Dermis microvascular lymphatic vessel endothelial cell (primary cell): ENCODE data around the gene FAM111B. TPM values are rescaled to one million over a fixed set of nuclear protein-coding genes. Genes with fewer than 3 reads are reported as not detected.
"Not testable (repeated sequence)": the region's sequence is repeated elsewhere in the genome, so short reads cannot be mapped to it uniquely, and the experiment has no call there.

ENCODE experiments used
- DNase-seq, 2 donors: peaks; one replicate each; pipeline versions ENCODE4 v3.0.0 to v3.0.0-alpha.2; 2010; ENCODE audit warnings: low read depth in 2 of 2
- total RNA-seq: library from RNA; depleted of rRNA; stranded (reverse); fragments of >200 nt; gene quantifications from 2 replicates; pipeline ENCODE4 v1.2.1, GENCODE V29; 2014

FAM111B gene
- total RNA-seq, 1 donor from 2014 or later, result 14.4 TPM

- peak in 1 of 2 donors; percentile 23 for DNase-seq
These were observed 4.7 kb upstream of the FAM111B start for GRCh38 chr11:59102259-59102765.

- DNase-seq, result not testable (repeated sequence)
These were observed 684 bp downstream of the FAM111B start for GRCh38 chr11:59107721-59108120.

- DNase-seq, result no peak
These were observed 5.5 kb downstream of the FAM111B start for GRCh38 chr11:59112494-59112893.

GRCh38 chr11:59114344-59114743 is 7.3 kb downstream of the FAM111B start:
- DNase-seq, result no peak

- DNase-seq, result no peak
These were observed 8.5 kb downstream of the FAM111B start for GRCh38 chr11:59115553-59115952.

DNA sequence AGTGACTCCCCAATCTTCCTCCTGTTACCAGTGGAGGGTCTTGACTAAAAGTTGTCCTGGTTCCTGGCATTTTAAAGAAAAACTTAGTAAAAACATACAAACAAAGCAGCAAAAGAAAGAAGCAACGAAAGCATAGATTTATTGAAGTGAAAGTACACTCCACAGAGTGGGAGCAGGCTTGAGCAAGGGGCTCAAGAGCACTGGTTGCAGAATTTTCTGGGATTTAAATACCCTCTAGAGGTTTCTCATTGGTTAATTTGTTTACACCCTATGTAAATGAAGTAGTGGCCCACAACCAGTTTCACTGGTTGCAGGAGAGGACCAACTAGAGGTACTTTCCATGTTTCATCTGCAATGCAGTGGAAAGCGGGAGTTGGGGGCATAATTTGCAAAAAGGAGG is 10.7 kb downstream of the FAM111B start:
- DNase-seq, result no peak

GRCh38 chr11:59119826-59120225 is 12.8 kb downstream of the FAM111B start:
- no peak for DNase-seq

GRCh38 chr11:59135648-59136461 is 28.8 kb downstream of the FAM111B start:
- DNase-seq, result peak; percentile 39 to 76

DNA sequence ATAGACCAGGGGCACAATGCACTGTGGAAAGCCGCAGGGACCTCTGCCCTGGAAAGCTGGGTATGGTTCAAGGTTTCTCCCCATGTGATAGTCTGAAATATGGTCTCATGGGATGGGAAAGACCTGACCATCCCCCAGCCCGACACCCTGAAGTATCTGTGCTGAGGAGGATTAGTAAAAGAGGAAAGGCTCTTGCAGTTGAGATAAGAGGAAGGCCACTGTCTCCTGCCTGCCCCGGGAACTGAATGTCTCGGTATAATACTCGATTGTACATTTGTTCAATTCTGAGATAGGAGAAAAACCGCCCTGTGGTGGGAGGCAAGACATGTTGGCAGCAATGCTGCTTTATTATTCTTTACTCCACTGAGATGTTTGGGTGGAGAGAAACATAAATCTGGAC is 29.5 kb downstream of the FAM111B start:
- DNase-seq, result not testable (repeated sequence)

DNA sequence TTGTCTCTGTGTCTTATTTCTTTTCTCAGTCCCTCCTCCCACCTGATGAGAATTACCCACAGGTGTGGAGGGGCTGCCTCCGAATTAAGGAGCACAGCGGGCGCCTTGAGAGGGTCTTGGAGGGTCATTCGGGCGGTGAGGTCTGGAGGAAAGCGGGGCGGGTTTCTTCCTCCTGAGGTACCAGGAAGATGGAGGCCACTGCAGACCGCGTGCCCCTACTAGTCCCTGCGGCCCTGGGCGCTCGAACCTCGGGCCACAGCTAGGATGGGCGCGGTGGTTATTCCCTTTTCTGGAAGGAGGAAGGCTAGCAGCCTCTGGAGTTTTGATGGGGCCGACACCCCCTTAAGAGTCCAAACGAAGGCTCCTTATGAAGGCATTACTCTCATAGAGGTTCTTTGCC is 30.2 kb downstream of the FAM111B start:
- DNase-seq, result no peak

DNA sequence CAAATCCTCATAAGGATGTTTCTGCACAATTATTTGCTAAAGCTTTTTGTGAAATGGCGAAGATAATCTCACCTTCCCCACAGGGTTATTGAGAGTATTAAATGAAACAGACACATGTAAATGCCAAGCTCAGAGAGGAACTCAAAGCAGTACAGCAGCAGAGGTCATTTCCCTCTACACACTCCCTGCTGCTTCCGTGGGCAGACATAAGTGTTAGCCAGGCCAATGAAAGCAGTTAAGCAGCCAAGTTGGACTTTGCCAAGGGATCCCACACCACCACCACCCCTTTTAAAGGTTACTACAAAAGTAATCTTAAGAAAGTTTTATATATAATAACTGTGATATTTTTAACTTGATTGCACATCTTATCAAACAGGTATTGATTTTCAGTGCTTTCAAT is 31.6 kb downstream of the FAM111B start:
- DNase-seq, result peak; percentile 38 to 58

DNA sequence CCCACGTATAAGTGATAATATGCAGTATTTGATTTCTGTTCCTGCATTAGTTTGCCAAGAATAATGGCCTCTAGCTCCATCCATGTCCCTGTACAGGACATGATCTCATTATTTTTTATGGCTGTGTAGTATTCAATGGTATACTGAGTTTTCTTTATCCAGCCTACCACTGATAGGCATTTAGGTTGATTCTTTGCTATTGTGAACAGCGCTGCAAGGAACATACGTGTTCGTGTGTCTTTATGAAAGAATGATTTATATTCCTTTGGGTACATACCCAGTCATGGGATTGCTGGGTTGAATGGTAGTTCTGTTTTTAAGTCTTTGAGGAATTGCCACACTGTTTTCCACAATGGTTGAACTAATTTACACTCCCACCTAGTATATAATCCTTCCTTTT is 34.2 kb downstream of the FAM111B start:
- DNase-seq, result no peak

- DNase-seq, result no peak
These were observed 34.8 kb downstream of the FAM111B start for GRCh38 chr11:59141673-59142460.

GRCh38 chr11:59142530-59143507 is 35.8 kb downstream of the FAM111B start, which contains the start of gene FAM111A:
FAM111A (plus strand) TSS chr11:59142856; CDS start chr11:59148873, 6,017 bp downstream.
- DNase-seq, result peak; percentile 85 to 91

GRCh38 chr11:59144096-59144495 is 37.1 kb downstream of the FAM111B start:
- no peak for DNase-seq

DNA sequence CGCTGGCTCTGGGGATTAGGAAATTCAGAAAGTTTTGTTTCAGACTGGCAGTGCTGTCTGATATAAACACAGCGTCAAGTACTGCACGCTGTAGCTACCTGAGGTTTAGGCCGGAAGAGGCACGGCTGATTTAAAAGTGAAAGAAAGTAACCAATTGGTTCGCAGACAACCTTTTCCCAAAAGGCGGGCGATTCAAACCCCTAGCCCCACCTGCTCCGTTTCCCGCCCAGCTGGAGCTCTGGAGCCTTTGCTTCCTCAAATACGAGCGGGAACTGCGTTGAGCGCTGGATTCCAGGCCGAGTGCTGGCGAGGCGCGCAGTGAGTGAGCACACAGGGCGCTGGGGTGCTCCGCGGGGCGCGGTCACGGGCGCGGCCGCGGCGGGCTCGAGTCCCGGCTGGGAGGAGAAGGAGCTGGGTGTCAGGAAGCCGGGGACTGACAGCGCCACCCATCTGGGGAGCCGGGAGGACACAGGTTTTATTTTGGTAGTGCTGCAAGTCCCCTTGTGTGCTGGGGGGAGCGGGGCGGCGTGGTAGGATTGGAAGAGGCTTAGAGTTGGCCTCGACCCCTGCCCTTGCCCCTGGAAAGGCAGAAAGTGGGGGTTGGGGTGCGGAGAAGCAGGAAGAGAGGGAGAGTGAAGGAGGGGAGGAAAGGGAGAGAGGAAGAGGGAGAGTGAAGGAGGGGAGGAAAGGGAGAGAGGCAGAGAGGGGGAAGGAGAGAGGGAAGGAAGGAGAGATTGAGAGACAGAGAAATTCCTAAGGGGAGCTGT is 37.7 kb downstream of the FAM111B start:
- DNase-seq, result peak; percentile 74 to 82

GRCh38 chr11:59145534-59145933 is 38.5 kb downstream of the FAM111B start:
- no peak for DNase-seq

DNA sequence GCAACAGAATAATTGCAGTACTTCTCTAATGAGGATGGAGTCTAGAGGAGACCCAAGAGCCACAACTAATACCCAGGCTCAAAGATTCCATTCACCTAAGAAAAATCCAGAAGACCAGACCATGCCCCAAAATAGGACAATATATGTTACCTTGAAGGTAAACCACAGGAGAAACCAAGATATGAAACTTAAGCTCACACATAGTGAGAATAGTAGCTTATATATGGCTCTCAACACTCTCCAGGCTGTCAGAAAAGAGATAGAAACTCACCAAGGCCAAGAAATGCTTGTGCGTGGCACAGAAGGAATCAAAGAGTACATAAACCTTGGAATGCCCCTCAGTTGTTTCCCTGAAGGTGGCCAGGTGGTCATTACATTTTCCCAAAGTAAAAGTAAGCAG is 44.7 kb downstream of the FAM111B start:
- no peak for DNase-seq

DNA sequence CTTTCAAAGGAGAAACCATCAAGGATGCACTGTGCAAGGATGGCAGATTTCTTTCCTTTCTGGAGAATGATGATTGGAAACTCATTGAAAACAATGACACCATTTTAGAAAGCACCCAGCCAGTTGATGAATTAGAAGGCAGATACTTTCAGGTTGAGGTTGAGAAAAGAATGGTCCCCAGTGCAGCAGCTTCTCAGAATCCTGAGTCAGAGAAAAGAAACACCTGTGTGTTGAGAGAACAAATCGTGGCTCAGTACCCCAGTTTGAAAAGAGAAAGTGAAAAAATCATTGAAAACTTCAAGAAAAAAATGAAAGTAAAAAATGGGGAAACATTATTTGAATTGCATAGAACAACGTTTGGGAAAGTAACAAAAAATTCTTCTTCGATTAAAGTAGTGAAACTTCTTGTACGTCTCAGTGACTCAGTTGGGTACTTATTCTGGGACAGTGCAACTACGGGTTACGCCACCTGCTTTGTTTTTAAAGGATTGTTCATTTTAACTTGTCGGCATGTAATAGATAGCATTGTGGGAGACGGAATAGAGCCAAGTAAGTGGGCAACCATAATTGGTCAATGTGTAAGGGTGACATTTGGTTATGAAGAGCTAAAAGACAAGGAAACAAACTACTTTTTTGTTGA is 45.4 kb downstream of the FAM111B start:
- no peak for DNase-seq

DNA sequence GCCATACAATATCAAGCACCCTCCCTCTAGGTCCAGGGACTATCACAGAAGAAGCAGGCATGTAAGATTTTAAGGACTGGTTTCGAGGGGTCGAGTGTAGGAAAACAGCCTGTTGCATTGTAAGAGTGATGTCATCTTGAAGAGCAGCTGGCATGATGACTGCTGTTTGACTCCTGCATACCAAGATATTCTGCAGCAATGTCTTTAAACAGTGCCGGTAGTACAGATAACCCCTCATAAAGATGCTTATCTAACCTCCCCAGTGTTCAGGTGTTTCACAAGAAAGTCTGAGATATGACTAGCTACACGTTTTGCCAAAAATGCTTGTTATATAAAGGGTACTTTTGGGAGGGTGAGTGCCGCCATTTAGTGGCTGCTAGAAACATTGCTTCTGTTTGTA is 47.6 kb downstream of the FAM111B start:
- DNase-seq, result no peak
